HG03575 (cell line): ENCODE measurements around the gene UQCC2.

ENCODE experiments used
- ATAC-seq: cut with Tn5 transposase; IDR thresholded peaks from one replicate; pipeline ENCODE4 v1.9.1; 2021; ENCODE audit not compliant: unreplicated experiment, insufficient number of reproducible peaks, low FRiP score; ENCODE audit errors: extremely low read depth

The UQCC2 gene

GRCh38 chr6:33684428-33684896 is 27.0 kb downstream of the UQCC2 start:
- no peak for ATAC-seq

- no peak for ATAC-seq
These were observed 27.7 kb downstream of the UQCC2 start for GRCh38 chr6:33683576-33684427.

GRCh38 chr6:33683051-33683571 is 28.4 kb downstream of the UQCC2 start:
- ATAC-seq, result no peak

GRCh38 chr6:33682341-33682740 is 29.2 kb downstream of the UQCC2 start:
- no peak for ATAC-seq

GRCh38 chr6:33679761-33680160 is 31.7 kb downstream of the UQCC2 start:
- ATAC-seq, result no peak

GRCh38 chr6:33678932-33679490 is 32.5 kb downstream of the UQCC2 start:
- ATAC-seq, result no peak

GRCh38 chr6:33678233-33678931 is 33.1 kb downstream of the UQCC2 start:
- ATAC-seq, result no peak

- no peak for ATAC-seq
These were observed 33.8 kb downstream of the UQCC2 start for GRCh38 chr6:33677689-33678088.

- ATAC-seq, result no peak
These were observed 34.3 kb downstream of the UQCC2 start for GRCh38 chr6:33677143-33677660.

- no peak for ATAC-seq
These were observed 34.9 kb downstream of the UQCC2 start for GRCh38 chr6:33676416-33677142.

- no peak for ATAC-seq
These were observed 35.5 kb downstream of the UQCC2 start for GRCh38 chr6:33675968-33676367.

GRCh38 chr6:33673851-33674250 is 37.6 kb downstream of the UQCC2 start:
- no peak for ATAC-seq

GRCh38 chr6:33672808-33673207 is 38.7 kb downstream of the UQCC2 start:
- no peak for ATAC-seq

- no peak for ATAC-seq
These were observed 39.8 kb downstream of the UQCC2 start for GRCh38 chr6:33671744-33672072.

- no peak for ATAC-seq
These were observed 40.3 kb downstream of the UQCC2 start for GRCh38 chr6:33670971-33671743.

GRCh38 chr6:33670086-33670660 is 41.3 kb downstream of the UQCC2 start:
- no peak for ATAC-seq

GRCh38 chr6:33668914-33669313 is 42.6 kb downstream of the UQCC2 start:
- no peak for ATAC-seq

GRCh38 chr6:33668328-33668727 is 43.2 kb downstream of the UQCC2 start:
- ATAC-seq, result no peak
